HPDE6-E6E7 (cell line): ENCODE measurements around the gene FAM204A.

Experiments
- DNase-seq: peaks from one replicate; pipeline ENCODE4 v3.0.0; 2011; ENCODE audit warnings: missing footprints; ENCODE audit errors: extremely low spot score

The FAM204A gene

GRCh38 chr10:118341791-118342637 is at the start of gene FAM204A:
Gene FAM204A, minus strand, starts transcription at chr10:118342324. Its CDS starts 5,909 bp downstream, at chr10:118336415.
- peak; percentile 97 for DNase-seq

- no peak for DNase-seq
These were observed 41.6 kb upstream of the FAM204A start for GRCh38 chr10:118383699-118384098.

GRCh38 chr10:118383063-118383689 is 41.1 kb upstream of the FAM204A start:
- DNase-seq = no peak

- no peak for DNase-seq
These were observed 32.3 kb upstream of the FAM204A start for GRCh38 chr10:118374404-118374803.

GRCh38 chr10:118373786-118374185 is 31.7 kb upstream of the FAM204A start:
- peak; percentile 20 for DNase-seq

- DNase-seq = no peak
These were observed 28.4 kb upstream of the FAM204A start for GRCh38 chr10:118370499-118370898.

- DNase-seq = no peak
These were observed 27.6 kb upstream of the FAM204A start for GRCh38 chr10:118369641-118370205.

- no peak for DNase-seq
These were observed 23.6 kb upstream of the FAM204A start for GRCh38 chr10:118365702-118366101.

- peak; percentile 26 for DNase-seq
These were observed 20.0 kb upstream of the FAM204A start for GRCh38 chr10:118362103-118362502.

- no peak for DNase-seq
These were observed 16.2 kb upstream of the FAM204A start for GRCh38 chr10:118358327-118358726.

GRCh38 chr10:118357841-118358240 is 15.7 kb upstream of the FAM204A start:
- DNase-seq = no peak

GRCh38 chr10:118356628-118357027 is 14.5 kb upstream of the FAM204A start:
- no peak for DNase-seq

GRCh38 chr10:118355234-118355633 is 13.1 kb upstream of the FAM204A start:
- no peak for DNase-seq

GRCh38 chr10:118349235-118349634 is 7.1 kb upstream of the FAM204A start:
- no peak for DNase-seq

GRCh38 chr10:118343549-118343948 is 1.4 kb upstream of the FAM204A start:
- DNase-seq = no peak

GRCh38 chr10:118343115-118343514 is 991 bp upstream of the FAM204A start:
- DNase-seq = peak; percentile 43

- no peak for DNase-seq
These were observed 505 bp upstream of the FAM204A start for GRCh38 chr10:118342638-118343020.

GRCh38 chr10:118340486-118340885 is 1.6 kb downstream of the FAM204A start:
- DNase-seq = no peak

- DNase-seq = no peak
These were observed 3.0 kb downstream of the FAM204A start for GRCh38 chr10:118339111-118339510.

GRCh38 chr10:118337356-118337755 is 4.8 kb downstream of the FAM204A start:
- no peak for DNase-seq

- DNase-seq = no peak
These were observed 8.3 kb downstream of the FAM204A start for GRCh38 chr10:118333871-118334270.

GRCh38 chr10:118332948-118333710 is 9.0 kb downstream of the FAM204A start:
- no peak for DNase-seq
